Stimulated activated CD4-positive, alpha-beta T cell treated with anti-CD3 and anti-CD28 coated beads, Interleukin-4, amount 100 ng/mL, for 4 hours (primary cell): Measurements from ENCODE around the gene P3H2.

ENCODE experiments used
- DNase-seq, 2 experiments: peaks; one replicate each; pipeline ENCODE4 v3.0.0-alpha.2; 2020

P3H2 gene

GRCh38 chr3:190125436-190126068 lies 4.9 kb upstream of the P3H2 start:
- no peak for DNase-seq

DNA sequence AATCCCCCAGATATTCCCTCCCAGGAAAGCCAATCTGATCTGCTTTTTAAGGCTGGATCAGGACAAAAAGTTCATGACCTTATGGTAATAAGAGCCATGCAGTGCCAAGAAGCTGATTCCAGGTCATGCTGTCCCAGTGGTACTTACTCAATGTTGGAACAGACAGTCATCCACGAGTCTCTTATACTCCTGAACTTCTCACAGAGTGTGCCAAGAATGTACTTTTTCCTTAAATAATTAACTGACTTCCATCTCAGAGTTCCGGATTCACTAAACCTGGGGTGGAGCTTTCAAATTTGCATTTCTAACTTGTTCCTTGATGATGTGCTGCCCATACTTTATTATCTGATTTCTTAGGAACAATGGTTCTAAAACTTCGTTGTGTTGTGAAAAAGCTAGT lies 3.4 kb upstream of the P3H2 start:
- DNase-seq: no peak

- DNase-seq: no peak
These were observed 1.6 kb upstream of the P3H2 start for GRCh38 chr3:190122198-190122771.

DNA sequence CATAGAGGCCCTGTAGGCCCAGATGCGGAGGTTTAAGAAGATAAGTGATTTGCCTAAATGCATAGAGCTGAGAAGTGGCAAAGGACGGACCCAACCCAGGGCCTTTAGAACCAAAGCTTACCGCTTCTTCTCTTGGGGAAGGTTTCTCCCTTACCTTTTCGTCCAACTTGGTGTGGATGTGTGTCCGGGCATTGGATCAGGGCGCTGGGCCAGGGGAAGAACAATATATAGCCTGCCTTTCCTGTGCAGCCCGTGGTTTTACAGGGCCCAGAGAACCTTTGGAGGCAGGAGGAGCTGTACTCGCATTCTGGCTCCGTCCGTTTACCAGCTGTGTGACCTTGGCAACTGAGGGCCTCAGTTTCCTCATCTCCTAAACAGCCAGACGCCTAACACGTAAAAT lies 686 bp upstream of the P3H2 start:
- no peak for DNase-seq

GRCh38 chr3:190121061-190121377 lies 322 bp upstream of the P3H2 start:
- no peak for DNase-seq

GRCh38 chr3:190119461-190120268 lies 1.0 kb downstream of the P3H2 start:
- DNase-seq: no peak

DNA sequence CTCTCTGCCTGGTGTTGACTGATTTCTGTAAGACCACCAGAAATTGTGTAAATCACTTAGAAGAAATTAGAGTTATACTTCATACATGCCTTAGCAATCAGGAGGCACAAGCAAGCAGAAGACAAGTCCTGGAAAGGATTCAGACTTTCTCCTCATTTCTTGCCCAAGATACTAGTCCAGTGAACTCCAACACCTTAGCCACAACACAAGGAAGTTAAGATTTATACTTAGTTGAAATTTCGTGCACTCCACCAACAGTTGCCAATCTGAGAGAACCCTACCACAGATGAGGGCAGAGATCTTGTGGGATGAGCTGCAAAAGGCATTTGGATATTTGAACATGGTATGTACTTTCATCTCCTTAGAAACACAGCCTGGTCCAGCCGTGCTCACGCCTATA lies 2.3 kb downstream of the P3H2 start:
- DNase-seq: no peak

DNA sequence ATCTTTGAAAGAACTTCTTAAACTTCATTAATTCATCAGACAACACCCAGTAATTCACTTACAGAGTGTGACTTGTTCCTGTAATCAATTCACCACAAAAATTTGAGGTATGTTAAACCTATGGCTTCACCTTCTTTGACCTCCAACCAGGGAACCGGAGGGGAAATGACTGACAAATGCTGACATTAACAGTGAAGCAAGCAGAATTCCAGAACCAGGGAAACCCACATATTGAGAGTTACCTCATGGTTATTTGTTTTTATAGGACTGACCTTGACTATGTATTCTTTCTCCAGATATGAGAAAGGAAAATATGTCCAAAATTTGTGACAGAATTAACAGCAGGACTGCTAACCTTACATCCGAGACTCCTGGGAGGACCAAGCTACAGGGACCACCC lies 2.7 kb downstream of the P3H2 start:
- no peak for DNase-seq

DNA sequence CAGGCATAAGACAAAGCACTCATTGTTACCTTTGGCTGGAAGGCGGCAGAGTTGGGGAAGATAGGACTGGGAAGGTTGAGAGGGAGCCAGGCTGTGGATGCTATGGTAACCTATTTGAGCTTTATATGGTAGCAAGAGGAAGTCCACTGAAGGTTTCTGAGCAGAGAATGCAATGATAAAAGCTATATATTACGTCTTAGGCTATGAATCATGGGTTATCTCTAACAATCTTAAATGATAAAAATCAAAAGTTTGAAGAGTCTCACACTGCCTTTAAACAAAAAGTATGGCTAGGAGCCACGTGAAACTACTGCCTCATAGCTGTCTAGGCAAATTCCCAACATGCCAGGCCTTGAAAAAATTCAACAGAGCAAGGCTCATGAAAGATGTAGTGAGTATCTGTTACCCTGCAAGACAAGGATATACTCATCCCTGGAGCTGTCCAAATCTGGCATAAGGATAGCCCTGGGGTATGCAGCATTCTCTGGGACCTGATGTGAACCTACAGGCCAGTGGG lies 4.1 kb downstream of the P3H2 start:
- no peak for DNase-seq

DNA sequence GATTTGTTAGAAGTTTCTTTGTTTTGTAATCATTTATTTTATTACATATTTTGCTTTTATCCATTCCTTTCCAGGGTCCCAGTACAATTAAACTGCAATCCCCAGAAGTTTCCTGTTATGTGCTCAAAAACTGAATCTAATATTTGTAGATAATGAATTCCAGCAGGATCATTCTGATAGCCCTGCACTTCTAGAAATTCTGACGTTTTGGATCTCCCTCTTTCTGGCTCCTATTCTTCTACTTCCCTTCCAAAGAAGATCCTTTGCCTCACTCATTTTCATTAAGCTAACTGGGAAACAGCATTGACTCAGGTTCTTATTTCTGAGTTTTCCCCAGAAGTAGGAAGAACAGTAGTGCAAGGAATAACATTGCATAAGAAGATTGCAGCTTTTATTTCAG lies 9.9 kb downstream of the P3H2 start:
- DNase-seq: no peak

- DNase-seq: no peak
These were observed 11.3 kb downstream of the P3H2 start for GRCh38 chr3:190109441-190109840.

GRCh38 chr3:190108804-190109203 lies 11.9 kb downstream of the P3H2 start:
- no peak for DNase-seq

GRCh38 chr3:190105876-190106275 lies 14.8 kb downstream of the P3H2 start:
- no peak for DNase-seq

GRCh38 chr3:190101320-190102011 lies 19.2 kb downstream of the P3H2 start:
- DNase-seq: no peak

DNA sequence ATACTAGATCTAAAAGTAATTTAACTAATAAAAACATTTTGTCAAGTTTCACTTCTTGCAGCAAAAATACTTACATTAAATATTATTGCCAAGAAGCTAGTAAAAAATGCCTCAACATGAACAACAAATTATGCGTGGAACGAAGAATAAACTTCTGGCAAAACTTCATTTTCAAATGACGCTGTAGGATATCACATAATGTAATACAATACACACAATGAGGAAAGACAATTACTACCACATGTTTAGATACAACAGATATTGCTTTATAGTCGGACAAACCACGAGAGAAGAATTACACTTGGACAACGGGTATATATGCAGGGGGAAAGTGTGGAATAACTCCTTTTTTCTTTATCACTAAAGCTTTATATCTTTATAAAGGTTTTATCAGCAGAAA lies 21.6 kb downstream of the P3H2 start:
- no peak for DNase-seq

GRCh38 chr3:190097617-190098016 lies 23.1 kb downstream of the P3H2 start:
- DNase-seq: no peak

DNA sequence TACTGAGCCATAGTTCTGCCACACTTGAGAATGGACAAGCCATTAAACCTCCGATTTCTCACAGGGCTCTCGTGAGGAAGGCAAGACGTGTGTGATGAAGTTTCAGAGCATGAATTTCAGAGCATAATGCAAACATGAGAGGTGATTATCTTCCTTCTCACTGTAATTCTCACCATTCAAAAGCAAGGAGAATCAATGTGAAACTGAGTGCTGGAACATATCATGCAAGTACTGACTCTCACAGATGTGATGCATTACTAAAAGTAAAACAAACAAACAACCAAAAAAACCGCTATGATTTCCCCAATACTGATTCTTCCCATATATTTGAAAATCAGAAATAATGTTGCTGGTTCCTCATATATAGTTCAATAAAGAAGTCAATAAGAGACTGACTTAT lies 23.7 kb downstream of the P3H2 start:
- no peak for DNase-seq

DNA sequence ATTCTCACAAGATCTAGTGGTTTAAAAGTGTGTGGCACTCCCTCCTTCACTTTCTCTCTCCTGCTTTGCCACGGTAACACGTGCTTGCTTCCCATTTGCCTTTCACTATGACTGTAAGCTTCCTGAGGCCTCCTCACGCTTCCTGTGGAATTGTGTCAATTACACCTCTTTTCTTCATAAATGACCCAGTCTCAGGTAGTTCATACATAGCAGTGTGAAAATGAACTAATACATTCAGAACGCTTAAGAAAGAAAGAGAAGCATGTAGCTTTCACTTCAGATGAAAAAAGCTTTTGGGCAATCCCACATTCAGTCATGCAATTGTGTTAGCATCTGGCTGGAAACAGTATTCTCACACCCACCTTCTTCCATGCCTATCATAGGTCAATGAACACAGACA lies 24.4 kb downstream of the P3H2 start:
- no peak for DNase-seq

- no peak for DNase-seq
These were observed 26.5 kb downstream of the P3H2 start for GRCh38 chr3:190094160-190094718.

DNA sequence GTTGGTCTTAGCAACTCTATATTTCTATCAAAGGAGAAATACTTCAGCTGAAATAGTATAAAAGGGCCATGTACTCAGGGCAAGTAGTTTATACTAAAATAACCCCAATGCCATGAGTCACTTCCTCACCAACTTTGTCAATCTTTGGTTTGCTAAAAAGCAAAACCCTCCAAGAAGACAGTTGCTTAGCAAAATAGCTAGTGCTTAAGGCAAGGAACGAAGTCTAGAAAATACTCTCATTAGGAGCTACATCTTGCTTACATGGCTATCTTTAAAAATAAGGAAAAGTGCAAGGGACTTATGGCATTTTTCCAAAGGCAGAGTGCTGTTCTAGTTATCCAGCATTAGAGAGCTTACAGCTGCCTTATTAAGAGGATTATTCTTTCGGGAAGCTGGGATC lies 28.4 kb downstream of the P3H2 start:
- no peak for DNase-seq

- no peak for DNase-seq
These were observed 31.0 kb downstream of the P3H2 start for GRCh38 chr3:190089711-190090110.

DNA sequence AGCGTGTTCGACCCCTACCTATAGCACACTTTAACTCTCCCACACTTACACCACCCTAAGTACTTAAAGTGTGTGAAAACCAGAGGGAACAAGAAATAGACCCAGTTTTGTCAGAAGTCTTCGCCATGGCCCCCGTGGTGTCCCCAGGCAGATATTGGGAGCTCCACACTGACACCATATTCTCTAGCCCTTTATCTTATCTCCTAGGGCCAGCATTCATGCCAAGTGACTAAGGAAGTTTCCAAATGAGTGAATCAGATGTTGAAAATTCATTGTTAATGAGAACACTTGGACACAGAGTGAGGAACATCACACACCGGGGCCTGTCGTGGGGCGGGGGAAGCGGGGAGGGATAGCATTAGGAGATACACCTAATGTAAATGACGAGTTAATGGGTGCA lies 31.8 kb downstream of the P3H2 start:
- DNase-seq: no peak

- no peak for DNase-seq
These were observed 34.5 kb downstream of the P3H2 start for GRCh38 chr3:190086191-190086590.
